ENCODE measurements around the gene OR4C12. TPM values are rescaled to one million over a fixed set of nuclear protein-coding genes. Genes with fewer than 3 reads are reported as not detected.

The OR4C12 gene
- total RNA-seq (2022; extraction: Qiagen RNA extraction; ENCODE audit: low read depth), result not detected in 5 replicates

GRCh38 chr11:49982435-49982834 is at the start of gene OR4C12:
Gene OR4C12 (minus strand): TSS chr11:49982535. CDS start chr11:49982501, 34 bp downstream.

GRCh38 chr11:49952091-49952490 is 30.2 kb downstream of the OR4C12 start, which contains the start of gene OR4C13:
Gene OR4C13 (plus strand): TSS chr11:49952391. CDS start chr11:49952423, 32 bp downstream.

Other genes with a start within 250 kb of the OR4C12 start
- gene OR4C13, start 30.1 kb downstream of the OR4C12 start, total RNA-seq (2022; extraction: Qiagen RNA extraction; ENCODE audit: low read depth), result not detected in 5 replicates
- not detected in 5 replicates for gene OR4C45, start 50.3 kb upstream of the OR4C12 start, total RNA-seq (2022; extraction: Qiagen RNA extraction; ENCODE audit: low read depth)

All from A549 treated with GW870086 at 1 μM for 4 hours (cell line).